Activated CD4-positive, alpha-beta T cell treated with anti-CD3 and anti-CD28 coated beads, Interleukin-2, amount 50 U/mL, for 16 hours (primary cell): ENCODE measurements around the gene IL7R.
A peak's percentile ranks its signal among the peaks of the same experiment; 100 is the strongest.
"Not testable (repeated sequence)": the region's sequence is repeated elsewhere in the genome, so short reads cannot be mapped to it uniquely, and the experiment has no call there.

ENCODE experiments used
- DNase-seq: peaks from one replicate; pipeline ENCODE4 v3.0.0-alpha.2; 2020

Gene IL7R

GRCh38 chr5:35878079-35878478 is 21.4 kb downstream of the IL7R start:
- no peak for DNase-seq

GRCh38 chr5:35879096-35879495 is 22.4 kb downstream of the IL7R start:
- no peak for DNase-seq

GRCh38 chr5:35879649-35880048 is 23.0 kb downstream of the IL7R start:
- no peak for DNase-seq

GRCh38 chr5:35880156-35880555 is 23.5 kb downstream of the IL7R start:
- no peak for DNase-seq

- DNase-seq, result no peak
Measured at GRCh38 chr5:35881758-35882157, 25.1 kb downstream of the IL7R start.

GRCh38 chr5:35884191-35884769 is 27.6 kb downstream of the IL7R start:
- DNase-seq, result peak; percentile 65

GRCh38 chr5:35884773-35885172 is 28.1 kb downstream of the IL7R start:
- DNase-seq, result no peak

GRCh38 chr5:35886381-35886780 is 29.7 kb downstream of the IL7R start:
- no peak for DNase-seq

- no peak for DNase-seq
Measured at GRCh38 chr5:35887321-35888100, 30.8 kb downstream of the IL7R start.

GRCh38 chr5:35890021-35891020 is 33.6 kb downstream of the IL7R start:
- DNase-seq, result no peak

GRCh38 chr5:35892799-35893198 is 36.1 kb downstream of the IL7R start:
- DNase-seq, result not testable (repeated sequence)

- DNase-seq, result no peak
Measured at GRCh38 chr5:35894131-35894530, 37.4 kb downstream of the IL7R start.

GRCh38 chr5:35898952-35899660 is 42.4 kb downstream of the IL7R start:
- DNase-seq, result no peak

- no peak for DNase-seq
Measured at GRCh38 chr5:35899800-35900199, 43.1 kb downstream of the IL7R start.

- no peak for DNase-seq
Measured at GRCh38 chr5:35900972-35901695, 44.4 kb downstream of the IL7R start.

GRCh38 chr5:35902046-35902672 is 45.5 kb downstream of the IL7R start:
- peak; percentile 92 for DNase-seq

- DNase-seq, result peak; percentile 82
Measured at GRCh38 chr5:35903631-35904203, 47.0 kb downstream of the IL7R start.

GRCh38 chr5:35904443-35905132 is 47.9 kb downstream of the IL7R start:
- peak; percentile 86 for DNase-seq

GRCh38 chr5:35908228-35908627 is 51.5 kb downstream of the IL7R start:
- DNase-seq, result peak; percentile 47

GRCh38 chr5:35908814-35909213 is 52.1 kb downstream of the IL7R start:
- no peak for DNase-seq

- peak; percentile 81 for DNase-seq
Measured at GRCh38 chr5:35919191-35919590, 62.5 kb downstream of the IL7R start.
